ENCODE data around the gene TMPRSS5. TPM values are rescaled to one million over a fixed set of nuclear protein-coding genes. Genes with fewer than 3 reads are reported as not detected.

Gene TMPRSS5
- total RNA-seq, 1 experiment from 2014 or later, result 0.71 TPM

DNA sequence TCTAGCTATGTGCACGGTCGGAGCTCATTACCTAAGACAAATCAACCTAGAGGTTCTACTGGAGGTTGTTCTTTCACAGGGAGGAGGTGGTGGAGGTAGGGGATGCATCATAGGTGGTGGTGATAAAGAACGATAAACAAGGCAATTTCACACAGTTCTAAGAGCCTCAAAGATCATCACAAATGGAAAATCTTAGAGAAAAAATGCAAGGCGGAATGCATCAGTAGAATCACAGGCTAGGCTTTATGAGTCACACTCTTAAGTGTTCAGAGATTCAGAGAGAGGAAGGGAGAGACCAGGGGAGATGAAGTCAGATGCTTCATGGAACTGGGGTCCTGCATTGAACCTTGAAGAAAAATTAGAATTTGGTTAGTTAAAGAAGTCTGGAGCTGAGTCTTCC, 58.3 kb downstream of the TMPRSS5 start:
- intact Hi-C loops (cut with micrococcal nuclease), result no loop called here
- Histone ChIP-seq H3K9me2 (ENCODE audit: insufficient read depth) (no peaks in the 10 kb centered on the region), H3K4me1 (ENCODE audit: control insufficient read depth in 1 of 2, insufficient read depth in 2 of 2, low read length in 2 of 2) (no peaks in the 10 kb centered on the region), H3K4me3 (replicated peaks in 1 of 2; ENCODE audit: low read depth in 1 of 2, low read length in 2 of 2) (no peak overlapping the region), H3K79me2 (ENCODE audit: insufficient read depth, low read length) (no peaks in the 10 kb centered on the region), H3K4me2 (ENCODE audit: low read length) (no peak overlapping the region), H3K9ac (ENCODE audit: low read length) (no peak overlapping the region), H3K27me3 (ENCODE audit: insufficient read depth, low read length) (peaks cover 3% of the 10 kb centered on the region; the same call in 1 of the 2 replicates), H3K9me3 (ENCODE audit: control insufficient read depth in 1 of 2, insufficient read depth in 1 of 2, low read depth in 1 of 2, low read length in 2 of 2) (no peaks in the 10 kb centered on the region), H3K36me3 (ENCODE audit: control insufficient read depth in 1 of 2, insufficient read depth in 2 of 2, low read length in 2 of 2) (no peaks in the 10 kb centered on the region), H2AFZ (ENCODE audit: low read depth, low read length, poor library complexity, severe bottlenecking) (no peak overlapping the region), H3K27ac (ENCODE audit: low read depth, low read length) (no peak overlapping the region), H4K20me1 (ENCODE audit: insufficient read depth) (no peaks in the 10 kb centered on the region)
- ChIA-PET RAD21 (ENCODE audit: low non-redundant PET in 1 of 2, low total read pairs in 2 of 2, uncharacterized antibody in 2 of 2, unreplicated experiment in 2 of 2) (no interaction called here), CTCF (no interaction called here), POLR2A (no interaction called here)
- no peak for DNase-seq (ENCODE audit: low read depth, low spot score)
- TF ChIP-seq YY1 (IDR thresholded peaks at IDR 0.05; ENCODE audit: extremely low read depth, insufficient replicate concordance, low read depth, low read length) (no peak), EZH2phosphoT487 (IDR thresholded peaks at IDR 0.05; ENCODE audit: borderline replicate concordance) (no peak)
- no TSS peak for BruUV-seq (replicated peaks)
- no peak for ATAC-seq

DNA sequence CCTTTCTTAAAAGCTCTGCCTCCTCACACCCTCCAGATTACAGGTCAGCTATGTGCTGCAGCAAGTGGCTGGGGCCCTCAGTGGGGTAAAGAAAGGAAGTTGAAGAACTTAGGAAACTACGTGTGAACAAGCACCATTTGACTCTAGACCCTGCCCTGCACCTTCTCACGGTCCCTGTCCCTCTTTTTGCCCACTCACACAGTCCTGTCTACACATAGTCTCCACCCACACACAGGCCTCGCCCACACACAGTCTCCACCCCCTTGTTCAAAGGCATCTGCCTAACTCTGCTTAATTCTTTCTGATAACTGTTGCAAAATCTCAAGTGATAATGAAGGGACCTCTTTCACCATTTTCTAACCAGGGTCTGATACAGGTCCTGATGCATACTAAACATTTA, 59.0 kb downstream of the TMPRSS5 start:
- H3K27ac ChIP-seq (ENCODE audit: low read depth, low read length), result no peak overlapping the region
- no peaks in the 10 kb centered on the region for H4K20me1 ChIP-seq (ENCODE audit: insufficient read depth)
- H3K4me1 ChIP-seq (ENCODE audit: control insufficient read depth in 1 of 2, insufficient read depth in 2 of 2, low read length in 2 of 2), result no peaks in the 10 kb centered on the region
- no peaks in the 10 kb centered on the region for H3K79me2 ChIP-seq (ENCODE audit: insufficient read depth, low read length)
- POLR2A ChIA-PET, result no interaction called here
- ATAC-seq (peak; percentile 58), DNase-seq (ENCODE audit: low read depth, low spot score) (no peak)
- peaks cover 3% of the 10 kb centered on the region; the same call in 1 of the 2 replicates for H3K27me3 ChIP-seq (ENCODE audit: insufficient read depth, low read length)
- no peak overlapping the region for H3K4me2 ChIP-seq (ENCODE audit: low read length)
- intact Hi-C loops (cut with micrococcal nuclease), result no loop called here
- RAD21 ChIA-PET (ENCODE audit: low non-redundant PET in 1 of 2, low total read pairs in 2 of 2, uncharacterized antibody in 2 of 2, unreplicated experiment in 2 of 2), result no interaction called here
- BruUV-seq (replicated peaks), result no TSS peak
- H3K4me3 ChIP-seq (replicated peaks in 1 of 2; ENCODE audit: low read depth in 1 of 2, low read length in 2 of 2), result no peak overlapping the region
- no peaks in the 10 kb centered on the region for H3K9me3 ChIP-seq (ENCODE audit: control insufficient read depth in 1 of 2, insufficient read depth in 1 of 2, low read depth in 1 of 2, low read length in 2 of 2)
- CTCF ChIA-PET, result no interaction called here
- H3K36me3 ChIP-seq (ENCODE audit: control insufficient read depth in 1 of 2, insufficient read depth in 2 of 2, low read length in 2 of 2), result no peaks in the 10 kb centered on the region
- no peak overlapping the region for H3K9ac ChIP-seq (ENCODE audit: low read length)
- no peaks in the 10 kb centered on the region for H3K9me2 ChIP-seq (ENCODE audit: insufficient read depth)
- no peak overlapping the region for H2AFZ ChIP-seq (ENCODE audit: low read depth, low read length, poor library complexity, severe bottlenecking)
- TF ChIP-seq SIN3A (IDR thresholded peaks at IDR 0.05; ENCODE audit: low read depth) (no peak), ZFX (IDR thresholded peaks at IDR 0.05) (no peak), ZNF274 (IDR thresholded peaks at IDR 0.05; ENCODE audit: low read depth, low read length) (no peak), SRF (IDR thresholded peaks at IDR 0.05; ENCODE audit: low read depth) (no peak), EZH2phosphoT487 (IDR thresholded peaks at IDR 0.05; ENCODE audit: borderline replicate concordance) (no peak), FOSL1 (IDR thresholded peaks at IDR 0.05; ENCODE audit: low read depth) (no peak), EGR1 (IDR thresholded peaks at IDR 0.05; ENCODE audit: low read depth) (no peak), POLR2A (IDR thresholded peaks at IDR 0.05; ENCODE audit: borderline replicate concordance, extremely low read depth, insufficient read depth, insufficient read length) (no peak)
- TF ChIP-seq, protein P1, sequence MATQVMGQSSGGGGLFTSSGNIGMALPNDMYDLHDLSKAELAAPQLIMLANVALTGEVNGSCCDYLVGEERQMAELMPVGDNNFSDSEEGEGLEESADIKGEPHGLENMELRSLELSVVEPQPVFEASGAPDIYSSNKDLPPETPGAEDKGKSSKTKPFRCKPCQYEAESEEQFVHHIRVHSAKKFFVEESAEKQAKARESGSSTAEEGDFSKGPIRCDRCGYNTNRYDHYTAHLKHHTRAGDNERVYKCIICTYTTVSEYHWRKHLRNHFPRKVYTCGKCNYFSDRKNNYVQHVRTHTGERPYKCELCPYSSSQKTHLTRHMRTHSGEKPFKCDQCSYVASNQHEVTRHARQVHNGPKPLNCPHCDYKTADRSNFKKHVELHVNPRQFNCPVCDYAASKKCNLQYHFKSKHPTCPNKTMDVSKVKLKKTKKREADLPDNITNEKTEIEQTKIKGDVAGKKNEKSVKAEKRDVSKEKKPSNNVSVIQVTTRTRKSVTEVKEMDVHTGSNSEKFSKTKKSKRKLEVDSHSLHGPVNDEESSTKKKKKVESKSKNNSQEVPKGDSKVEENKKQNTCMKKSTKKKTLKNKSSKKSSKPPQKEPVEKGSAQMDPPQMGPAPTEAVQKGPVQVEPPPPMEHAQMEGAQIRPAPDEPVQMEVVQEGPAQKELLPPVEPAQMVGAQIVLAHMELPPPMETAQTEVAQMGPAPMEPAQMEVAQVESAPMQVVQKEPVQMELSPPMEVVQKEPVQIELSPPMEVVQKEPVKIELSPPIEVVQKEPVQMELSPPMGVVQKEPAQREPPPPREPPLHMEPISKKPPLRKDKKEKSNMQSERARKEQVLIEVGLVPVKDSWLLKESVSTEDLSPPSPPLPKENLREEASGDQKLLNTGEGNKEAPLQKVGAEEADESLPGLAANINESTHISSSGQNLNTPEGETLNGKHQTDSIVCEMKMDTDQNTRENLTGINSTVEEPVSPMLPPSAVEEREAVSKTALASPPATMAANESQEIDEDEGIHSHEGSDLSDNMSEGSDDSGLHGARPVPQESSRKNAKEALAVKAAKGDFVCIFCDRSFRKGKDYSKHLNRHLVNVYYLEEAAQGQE (IDR thresholded peaks at IDR 0.05; ENCODE audit: low read depth), result no peak
- TF ChIP-seq, protein P2, sequence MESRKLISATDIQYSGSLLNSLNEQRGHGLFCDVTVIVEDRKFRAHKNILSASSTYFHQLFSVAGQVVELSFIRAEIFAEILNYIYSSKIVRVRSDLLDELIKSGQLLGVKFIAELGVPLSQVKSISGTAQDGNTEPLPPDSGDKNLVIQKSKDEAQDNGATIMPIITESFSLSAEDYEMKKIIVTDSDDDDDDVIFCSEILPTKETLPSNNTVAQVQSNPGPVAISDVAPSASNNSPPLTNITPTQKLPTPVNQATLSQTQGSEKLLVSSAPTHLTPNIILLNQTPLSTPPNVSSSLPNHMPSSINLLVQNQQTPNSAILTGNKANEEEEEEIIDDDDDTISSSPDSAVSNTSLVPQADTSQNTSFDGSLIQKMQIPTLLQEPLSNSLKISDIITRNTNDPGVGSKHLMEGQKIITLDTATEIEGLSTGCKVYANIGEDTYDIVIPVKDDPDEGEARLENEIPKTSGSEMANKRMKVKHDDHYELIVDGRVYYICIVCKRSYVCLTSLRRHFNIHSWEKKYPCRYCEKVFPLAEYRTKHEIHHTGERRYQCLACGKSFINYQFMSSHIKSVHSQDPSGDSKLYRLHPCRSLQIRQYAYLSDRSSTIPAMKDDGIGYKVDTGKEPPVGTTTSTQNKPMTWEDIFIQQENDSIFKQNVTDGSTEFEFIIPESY (IDR thresholded peaks at IDR 0.05; ENCODE audit: extremely low read depth, insufficient replicate concordance, low read length), result no peak
- TF ChIP-seq, protein P3, sequence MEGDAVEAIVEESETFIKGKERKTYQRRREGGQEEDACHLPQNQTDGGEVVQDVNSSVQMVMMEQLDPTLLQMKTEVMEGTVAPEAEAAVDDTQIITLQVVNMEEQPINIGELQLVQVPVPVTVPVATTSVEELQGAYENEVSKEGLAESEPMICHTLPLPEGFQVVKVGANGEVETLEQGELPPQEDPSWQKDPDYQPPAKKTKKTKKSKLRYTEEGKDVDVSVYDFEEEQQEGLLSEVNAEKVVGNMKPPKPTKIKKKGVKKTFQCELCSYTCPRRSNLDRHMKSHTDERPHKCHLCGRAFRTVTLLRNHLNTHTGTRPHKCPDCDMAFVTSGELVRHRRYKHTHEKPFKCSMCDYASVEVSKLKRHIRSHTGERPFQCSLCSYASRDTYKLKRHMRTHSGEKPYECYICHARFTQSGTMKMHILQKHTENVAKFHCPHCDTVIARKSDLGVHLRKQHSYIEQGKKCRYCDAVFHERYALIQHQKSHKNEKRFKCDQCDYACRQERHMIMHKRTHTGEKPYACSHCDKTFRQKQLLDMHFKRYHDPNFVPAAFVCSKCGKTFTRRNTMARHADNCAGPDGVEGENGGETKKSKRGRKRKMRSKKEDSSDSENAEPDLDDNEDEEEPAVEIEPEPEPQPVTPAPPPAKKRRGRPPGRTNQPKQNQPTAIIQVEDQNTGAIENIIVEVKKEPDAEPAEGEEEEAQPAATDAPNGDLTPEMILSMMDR (IDR thresholded peaks at IDR 0.05 in 2 of 3, conservative IDR thresholded peaks at IDR 0.05 in 1 of 3; ENCODE audit: borderline replicate concordance in 1 of 3, insufficient read depth in 1 of 3, low read depth in 2 of 3, low read length in 2 of 3), result no peak
- TF ChIP-seq, protein P4, sequence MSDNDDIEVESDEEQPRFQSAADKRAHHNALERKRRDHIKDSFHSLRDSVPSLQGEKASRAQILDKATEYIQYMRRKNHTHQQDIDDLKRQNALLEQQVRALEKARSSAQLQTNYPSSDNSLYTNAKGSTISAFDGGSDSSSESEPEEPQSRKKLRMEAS (IDR thresholded peaks at IDR 0.05), result no peak
